ENCODE measurements around the gene RGS9.

GRCh38 chr17:65169691-65170090 is 32.5 kb downstream of the RGS9 start:
- TF ChIP-seq TCF7L2 (IDR thresholded peaks at IDR 0.05; ENCODE audit: borderline replicate concordance, extremely low read depth, insufficient read depth, insufficient read length) (no peak), FOSL1 (IDR thresholded peaks at IDR 0.05; ENCODE audit: low read depth) (no peak), ZFX (IDR thresholded peaks at IDR 0.05) (no peak), POLR2AphosphoS5 (IDR thresholded peaks at IDR 0.05; ENCODE audit: low read depth, low read length) (no peak), EGR1 (IDR thresholded peaks at IDR 0.05; ENCODE audit: low read depth) (no peak), POLR2A (IDR thresholded peaks at IDR 0.05; ENCODE audit: borderline replicate concordance, extremely low read depth, insufficient read depth, insufficient read length) (no peak), SRF (IDR thresholded peaks at IDR 0.05; ENCODE audit: low read depth) (no peak), EZH2 (IDR thresholded peaks at IDR 0.05) (no peak), ZNF274 (IDR thresholded peaks at IDR 0.05; ENCODE audit: low read depth, low read length) (no peak)
- TF ChIP-seq, protein P1, sequence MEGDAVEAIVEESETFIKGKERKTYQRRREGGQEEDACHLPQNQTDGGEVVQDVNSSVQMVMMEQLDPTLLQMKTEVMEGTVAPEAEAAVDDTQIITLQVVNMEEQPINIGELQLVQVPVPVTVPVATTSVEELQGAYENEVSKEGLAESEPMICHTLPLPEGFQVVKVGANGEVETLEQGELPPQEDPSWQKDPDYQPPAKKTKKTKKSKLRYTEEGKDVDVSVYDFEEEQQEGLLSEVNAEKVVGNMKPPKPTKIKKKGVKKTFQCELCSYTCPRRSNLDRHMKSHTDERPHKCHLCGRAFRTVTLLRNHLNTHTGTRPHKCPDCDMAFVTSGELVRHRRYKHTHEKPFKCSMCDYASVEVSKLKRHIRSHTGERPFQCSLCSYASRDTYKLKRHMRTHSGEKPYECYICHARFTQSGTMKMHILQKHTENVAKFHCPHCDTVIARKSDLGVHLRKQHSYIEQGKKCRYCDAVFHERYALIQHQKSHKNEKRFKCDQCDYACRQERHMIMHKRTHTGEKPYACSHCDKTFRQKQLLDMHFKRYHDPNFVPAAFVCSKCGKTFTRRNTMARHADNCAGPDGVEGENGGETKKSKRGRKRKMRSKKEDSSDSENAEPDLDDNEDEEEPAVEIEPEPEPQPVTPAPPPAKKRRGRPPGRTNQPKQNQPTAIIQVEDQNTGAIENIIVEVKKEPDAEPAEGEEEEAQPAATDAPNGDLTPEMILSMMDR (IDR thresholded peaks at IDR 0.05 in 2 of 3, conservative IDR thresholded peaks at IDR 0.05 in 1 of 3; ENCODE audit: borderline replicate concordance in 1 of 3, insufficient read depth in 1 of 3, low read depth in 2 of 3, low read length in 2 of 3) = no peak
- TF ChIP-seq, protein P2, sequence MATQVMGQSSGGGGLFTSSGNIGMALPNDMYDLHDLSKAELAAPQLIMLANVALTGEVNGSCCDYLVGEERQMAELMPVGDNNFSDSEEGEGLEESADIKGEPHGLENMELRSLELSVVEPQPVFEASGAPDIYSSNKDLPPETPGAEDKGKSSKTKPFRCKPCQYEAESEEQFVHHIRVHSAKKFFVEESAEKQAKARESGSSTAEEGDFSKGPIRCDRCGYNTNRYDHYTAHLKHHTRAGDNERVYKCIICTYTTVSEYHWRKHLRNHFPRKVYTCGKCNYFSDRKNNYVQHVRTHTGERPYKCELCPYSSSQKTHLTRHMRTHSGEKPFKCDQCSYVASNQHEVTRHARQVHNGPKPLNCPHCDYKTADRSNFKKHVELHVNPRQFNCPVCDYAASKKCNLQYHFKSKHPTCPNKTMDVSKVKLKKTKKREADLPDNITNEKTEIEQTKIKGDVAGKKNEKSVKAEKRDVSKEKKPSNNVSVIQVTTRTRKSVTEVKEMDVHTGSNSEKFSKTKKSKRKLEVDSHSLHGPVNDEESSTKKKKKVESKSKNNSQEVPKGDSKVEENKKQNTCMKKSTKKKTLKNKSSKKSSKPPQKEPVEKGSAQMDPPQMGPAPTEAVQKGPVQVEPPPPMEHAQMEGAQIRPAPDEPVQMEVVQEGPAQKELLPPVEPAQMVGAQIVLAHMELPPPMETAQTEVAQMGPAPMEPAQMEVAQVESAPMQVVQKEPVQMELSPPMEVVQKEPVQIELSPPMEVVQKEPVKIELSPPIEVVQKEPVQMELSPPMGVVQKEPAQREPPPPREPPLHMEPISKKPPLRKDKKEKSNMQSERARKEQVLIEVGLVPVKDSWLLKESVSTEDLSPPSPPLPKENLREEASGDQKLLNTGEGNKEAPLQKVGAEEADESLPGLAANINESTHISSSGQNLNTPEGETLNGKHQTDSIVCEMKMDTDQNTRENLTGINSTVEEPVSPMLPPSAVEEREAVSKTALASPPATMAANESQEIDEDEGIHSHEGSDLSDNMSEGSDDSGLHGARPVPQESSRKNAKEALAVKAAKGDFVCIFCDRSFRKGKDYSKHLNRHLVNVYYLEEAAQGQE (IDR thresholded peaks at IDR 0.05; ENCODE audit: low read depth) = no peak
- TF ChIP-seq, protein P3, sequence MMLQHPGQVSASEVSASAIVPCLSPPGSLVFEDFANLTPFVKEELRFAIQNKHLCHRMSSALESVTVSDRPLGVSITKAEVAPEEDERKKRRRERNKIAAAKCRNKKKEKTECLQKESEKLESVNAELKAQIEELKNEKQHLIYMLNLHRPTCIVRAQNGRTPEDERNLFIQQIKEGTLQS (IDR thresholded peaks at IDR 0.05) = no peak
